Measurements from ENCODE around the gene VTN. TPM values are rescaled to one million over a fixed set of nuclear protein-coding genes. Genes with fewer than 3 reads are reported as not detected.

Gene VTN
- total and polyA plus RNA-seq, 8 donors: 0.42 to 2.2 (median 0.94) TPM

DNA sequence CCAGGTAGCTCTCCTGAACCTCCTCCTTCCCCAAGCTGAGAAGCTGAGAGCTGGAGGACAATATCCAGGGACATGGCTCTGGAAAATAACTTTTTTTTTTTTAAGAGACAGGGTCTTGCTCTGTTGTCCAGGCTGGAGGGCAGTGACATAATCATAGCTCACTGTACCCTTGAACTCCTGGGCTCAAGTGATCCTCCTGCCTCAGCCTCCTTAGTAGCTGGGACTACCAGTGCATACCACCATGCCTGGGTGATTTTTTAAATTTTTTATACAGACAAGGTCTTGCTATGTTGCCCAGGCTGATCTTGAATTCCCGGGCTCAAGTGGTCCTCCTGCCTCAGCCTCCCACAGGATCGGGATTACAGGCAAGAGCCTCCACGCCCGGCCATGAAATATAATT, 29.7 kb upstream of the VTN start:
- Histone ChIP-seq H3K27me3 (peaks cover 0 to under 1% of the 10 kb centered on the region in 2 donors), H3K27ac (no peak overlapping the region), H3K4me1 (peaks cover under 1 to 46% of the 10 kb centered on the region in 2 donors), H3K9me3 (no peaks in the 10 kb centered on the region), H3K4me3 (no peak overlapping the region), H3K36me3 (peaks cover 0 to 52% of the 10 kb centered on the region in 2 donors)
- DNase-seq: no peak
- intact Hi-C loops (cut with DNase I): no loop called here
- TF ChIP-seq, protein P1, sequence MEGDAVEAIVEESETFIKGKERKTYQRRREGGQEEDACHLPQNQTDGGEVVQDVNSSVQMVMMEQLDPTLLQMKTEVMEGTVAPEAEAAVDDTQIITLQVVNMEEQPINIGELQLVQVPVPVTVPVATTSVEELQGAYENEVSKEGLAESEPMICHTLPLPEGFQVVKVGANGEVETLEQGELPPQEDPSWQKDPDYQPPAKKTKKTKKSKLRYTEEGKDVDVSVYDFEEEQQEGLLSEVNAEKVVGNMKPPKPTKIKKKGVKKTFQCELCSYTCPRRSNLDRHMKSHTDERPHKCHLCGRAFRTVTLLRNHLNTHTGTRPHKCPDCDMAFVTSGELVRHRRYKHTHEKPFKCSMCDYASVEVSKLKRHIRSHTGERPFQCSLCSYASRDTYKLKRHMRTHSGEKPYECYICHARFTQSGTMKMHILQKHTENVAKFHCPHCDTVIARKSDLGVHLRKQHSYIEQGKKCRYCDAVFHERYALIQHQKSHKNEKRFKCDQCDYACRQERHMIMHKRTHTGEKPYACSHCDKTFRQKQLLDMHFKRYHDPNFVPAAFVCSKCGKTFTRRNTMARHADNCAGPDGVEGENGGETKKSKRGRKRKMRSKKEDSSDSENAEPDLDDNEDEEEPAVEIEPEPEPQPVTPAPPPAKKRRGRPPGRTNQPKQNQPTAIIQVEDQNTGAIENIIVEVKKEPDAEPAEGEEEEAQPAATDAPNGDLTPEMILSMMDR (IDR thresholded peaks at IDR 0.05): no peak
- ATAC-seq: no peak

DNA sequence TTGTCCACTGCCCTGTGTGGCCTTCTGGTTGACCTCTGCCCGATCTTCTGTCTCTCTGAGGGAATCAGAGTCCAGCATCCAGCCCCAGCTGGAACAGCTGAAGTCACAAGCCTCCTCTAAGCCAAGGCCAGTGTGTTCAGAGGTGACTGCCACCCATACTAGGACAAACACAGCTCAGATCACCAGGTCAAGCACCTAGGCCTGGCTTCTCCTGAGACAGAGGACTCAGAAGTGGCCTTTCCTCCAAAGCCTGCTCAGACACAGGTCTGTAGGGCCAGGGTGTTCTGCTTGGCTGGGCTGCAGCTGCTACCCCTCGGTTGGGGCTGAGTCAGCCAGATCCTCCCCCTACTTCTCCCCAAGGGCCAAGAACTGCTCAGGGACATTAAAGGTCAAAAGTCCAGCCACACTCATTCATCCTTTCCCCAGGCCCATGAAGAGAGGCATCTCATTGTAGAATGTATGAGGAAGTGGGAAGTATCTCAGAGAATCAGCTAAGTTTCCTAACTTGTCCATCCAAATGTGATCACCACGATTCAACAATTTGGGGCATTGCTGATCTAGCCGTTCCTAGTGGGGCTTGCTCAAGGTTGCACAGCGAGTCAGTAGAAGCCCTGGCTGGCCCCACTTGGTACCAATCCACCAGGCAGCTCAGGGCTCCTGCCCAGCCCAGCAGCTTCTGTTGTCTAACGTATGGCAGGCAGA, 28.3 kb upstream of the VTN start:
- intact Hi-C loops (cut with DNase I): no loop called here
- H3K9me3 ChIP-seq: no peaks in the 10 kb centered on the region
- ATAC-seq (peak; percentile 43), DNase-seq (no peak)
- H3K36me3 ChIP-seq: peaks cover 0 to 52% of the 10 kb centered on the region in 2 donors
- H3K27ac ChIP-seq: no peak overlapping the region
- H3K27me3 ChIP-seq: no peaks in the 10 kb centered on the region
- no peak overlapping the region for H3K4me3 ChIP-seq
- peaks cover 0 to 32% of the 10 kb centered on the region in 2 donors for H3K4me1 ChIP-seq
- TF ChIP-seq, protein P1 (IDR thresholded peaks at IDR 0.05): no peak

DNA sequence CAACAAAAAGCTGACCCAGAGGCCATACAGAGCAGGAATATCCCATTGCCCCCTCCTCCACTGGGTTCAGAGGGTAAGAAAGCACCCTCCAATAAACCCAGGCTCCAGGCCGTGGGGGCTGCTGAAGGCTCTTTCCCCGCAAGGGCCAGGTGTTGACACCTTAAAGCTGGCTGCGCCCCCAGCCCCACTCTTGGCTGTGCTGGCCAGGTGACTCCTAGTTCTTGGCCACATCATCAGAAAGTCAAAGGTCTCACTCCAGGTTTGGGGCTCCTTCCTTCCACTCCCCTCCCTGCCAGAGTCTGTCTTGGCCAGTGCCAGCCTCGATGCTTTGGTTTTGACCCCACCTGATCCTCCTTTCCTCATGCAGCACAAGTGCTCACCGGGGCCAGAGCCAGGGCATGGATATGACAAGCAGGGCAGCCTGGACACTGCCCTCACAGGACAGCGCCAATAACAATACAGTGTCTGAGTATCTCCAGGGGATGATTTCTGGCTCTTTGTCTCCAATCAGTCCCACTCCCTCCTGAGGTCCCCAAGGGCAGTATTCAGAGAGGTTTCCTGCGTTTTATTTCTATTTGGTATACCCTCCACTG, 27.7 kb upstream of the VTN start:
- intact Hi-C loops (cut with DNase I): no loop called here
- H3K27me3 ChIP-seq: no peaks in the 10 kb centered on the region
- DNase-seq: no peak
- no peak overlapping the region for H3K27ac ChIP-seq
- ATAC-seq: no peak
- H3K4me1 ChIP-seq: peaks cover 0 to 27% of the 10 kb centered on the region in 2 donors
- peaks cover 0 to 50% of the 10 kb centered on the region in 2 donors for H3K36me3 ChIP-seq
- H3K4me3 ChIP-seq: no peak overlapping the region
- H3K9me3 ChIP-seq: no peaks in the 10 kb centered on the region
- TF ChIP-seq, protein P1 (IDR thresholded peaks at IDR 0.05): no peak

DNA sequence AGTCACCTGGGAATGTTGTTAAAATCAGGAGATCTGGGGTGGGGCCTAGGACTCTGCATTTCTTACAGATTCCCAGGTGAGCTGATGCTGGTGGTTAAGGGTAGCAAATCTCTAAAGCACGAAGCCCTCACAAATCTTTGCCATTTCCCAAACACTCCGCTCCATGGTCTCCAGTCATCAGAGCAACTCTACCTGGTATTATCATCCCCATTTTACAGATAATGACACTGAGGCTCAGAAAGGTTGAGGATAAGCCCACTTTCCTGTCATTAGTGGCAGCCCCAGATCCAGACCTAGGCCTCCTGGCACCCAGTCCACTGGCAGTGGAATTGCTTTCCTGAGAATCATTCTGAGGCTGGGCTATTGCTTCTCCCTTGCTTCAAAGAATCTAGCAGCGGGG, 27.2 kb upstream of the VTN start:
- no peak overlapping the region for H3K27ac ChIP-seq
- no peaks in the 10 kb centered on the region for H3K27me3 ChIP-seq
- TF ChIP-seq, protein P1 (IDR thresholded peaks at IDR 0.05): no peak
- H3K4me3 ChIP-seq: no peak overlapping the region
- peaks cover 0 to 49% of the 10 kb centered on the region in 2 donors for H3K36me3 ChIP-seq
- peaks cover 0 to 22% of the 10 kb centered on the region in 2 donors for H3K4me1 ChIP-seq
- DNase-seq (no peak), ATAC-seq (no peak)
- intact Hi-C loops (cut with DNase I): no loop called here
- no peaks in the 10 kb centered on the region for H3K9me3 ChIP-seq

DNA sequence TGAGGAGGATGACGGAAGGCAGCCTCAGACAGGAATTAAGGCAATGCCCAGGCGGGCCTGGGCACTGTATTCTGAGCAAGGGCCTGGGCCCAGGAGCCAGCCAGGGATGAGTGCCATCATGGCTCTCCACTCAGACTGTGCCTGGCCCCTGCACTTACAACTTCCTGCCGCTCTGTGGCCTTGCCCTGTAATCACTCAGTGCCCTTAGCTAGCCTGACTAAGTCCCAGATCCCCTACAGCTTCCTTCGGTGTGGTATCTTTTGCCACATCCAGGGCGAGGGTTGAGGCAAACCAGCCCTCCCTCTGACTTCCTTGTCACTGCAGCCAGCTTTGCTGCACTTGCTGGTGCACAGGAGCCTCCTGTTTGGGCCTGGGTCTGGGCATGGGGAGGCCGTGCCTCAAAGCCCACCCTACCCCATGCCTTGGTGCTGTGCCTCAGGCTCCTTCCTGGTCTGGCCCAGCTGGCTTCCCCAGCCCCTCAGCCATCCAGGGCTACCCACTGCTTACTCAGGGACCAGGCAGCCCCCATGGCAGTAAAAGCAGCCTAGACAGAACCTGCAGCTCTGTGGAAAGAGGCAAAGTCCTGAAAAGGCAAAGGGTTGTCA, 26.6 kb upstream of the VTN start:
- peaks cover 0 to 17% of the 10 kb centered on the region in 2 donors for H3K4me1 ChIP-seq
- DNase-seq (no peak), ATAC-seq (no peak)
- H3K9me3 ChIP-seq: no peaks in the 10 kb centered on the region
- intact Hi-C loops (cut with DNase I): no loop called here
- H3K36me3 ChIP-seq: peaks cover 0 to 48% of the 10 kb centered on the region in 2 donors
- H3K27me3 ChIP-seq: no peaks in the 10 kb centered on the region
- TF ChIP-seq, protein P1 (IDR thresholded peaks at IDR 0.05): no peak
- no peak overlapping the region for H3K27ac ChIP-seq
- no peak overlapping the region for H3K4me3 ChIP-seq

Data from left lung (tissue), 10 donors.